T-helper 9 cell (primary cell): ENCODE data around the gene UVSSA.
A peak's percentile ranks its signal among the peaks of the same experiment; 100 is the strongest.
"Not testable (repeated sequence)": the region's sequence is repeated elsewhere in the genome, so short reads cannot be mapped to it uniquely, and the experiment has no call there.

Experiments used
- DNase-seq: peaks from one replicate; pipeline ENCODE4 v3.0.0-alpha.2; 2020

UVSSA gene

GRCh38 chr4:1409491-1410425 is 62.8 kb downstream of the UVSSA start:
- no peak for DNase-seq

- peak; percentile 16 for DNase-seq
These were observed 63.7 kb downstream of the UVSSA start for GRCh38 chr4:1410491-1411325.

DNA sequence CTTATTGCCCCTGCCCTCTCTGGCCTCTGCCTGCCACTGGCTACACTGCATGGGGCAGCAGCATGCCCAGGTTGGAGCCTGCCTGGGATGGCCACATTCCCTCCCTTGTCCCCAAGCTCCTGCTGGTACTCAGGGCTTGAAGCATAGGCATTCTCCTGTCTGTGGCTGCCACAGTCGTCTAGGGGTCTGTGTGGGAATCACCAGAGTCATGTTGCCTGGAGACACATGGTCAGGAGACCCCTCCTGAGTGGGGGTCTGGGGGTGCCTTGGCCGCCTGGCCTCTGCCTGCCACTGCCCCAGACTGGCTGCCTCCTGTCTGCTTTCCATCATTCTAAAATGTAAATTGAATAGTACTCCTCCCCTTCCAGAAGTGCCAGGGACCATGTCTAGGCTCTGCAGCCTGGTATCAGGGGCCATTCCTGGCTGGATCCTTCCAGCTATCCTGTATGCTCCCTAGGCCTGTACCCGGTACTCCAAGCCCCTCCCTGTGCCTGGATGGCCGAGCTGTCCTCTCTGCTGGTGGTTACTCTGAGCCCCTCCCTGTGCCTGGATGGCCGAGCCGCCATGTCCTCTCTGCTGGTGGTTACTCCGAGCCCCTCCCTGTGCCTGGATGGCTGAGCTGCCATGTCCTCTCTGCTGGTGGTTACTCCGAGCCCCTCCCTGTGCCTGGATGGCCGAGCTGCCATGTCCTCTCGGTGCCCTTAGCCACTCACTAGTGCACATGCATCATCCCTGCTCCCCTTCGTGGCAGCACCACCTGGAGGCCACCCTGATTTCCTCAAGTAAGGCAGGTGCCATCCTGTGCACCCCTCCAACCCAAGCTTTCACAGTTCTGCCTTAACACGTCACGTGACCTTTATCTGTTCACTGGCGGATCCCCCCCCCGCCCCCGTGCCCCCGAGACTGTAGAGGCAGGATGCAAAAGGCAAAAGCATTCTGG is 64.7 kb downstream of the UVSSA start:
- no peak for DNase-seq

- DNase-seq = no peak
These were observed 65.6 kb downstream of the UVSSA start for GRCh38 chr4:1412376-1413203.

DNA sequence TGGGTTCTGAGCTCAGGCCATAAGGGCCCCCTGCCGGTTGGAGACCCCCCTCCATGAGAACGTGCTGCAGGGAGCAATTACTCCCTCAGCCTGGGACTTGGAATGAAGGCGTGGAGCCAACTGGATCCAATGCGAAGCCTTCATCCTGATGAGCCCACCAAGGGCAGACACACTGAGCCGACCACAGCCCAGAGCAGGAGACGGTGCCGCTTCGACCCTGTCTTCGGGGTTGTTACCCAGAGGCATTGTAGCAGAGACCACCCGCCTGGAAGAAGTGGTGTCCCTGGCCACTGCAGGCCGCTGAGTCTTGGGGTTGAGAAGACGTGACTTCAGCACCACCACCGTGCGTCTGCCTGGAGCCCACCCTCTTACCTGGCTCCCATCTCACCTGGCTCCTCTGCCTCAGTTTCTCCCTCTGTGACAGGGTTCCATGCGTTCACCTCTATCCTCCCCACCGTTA is 66.2 kb downstream of the UVSSA start:
- no peak for DNase-seq

GRCh38 chr4:1413687-1414479 is 66.9 kb downstream of the UVSSA start:
- DNase-seq = no peak

DNA sequence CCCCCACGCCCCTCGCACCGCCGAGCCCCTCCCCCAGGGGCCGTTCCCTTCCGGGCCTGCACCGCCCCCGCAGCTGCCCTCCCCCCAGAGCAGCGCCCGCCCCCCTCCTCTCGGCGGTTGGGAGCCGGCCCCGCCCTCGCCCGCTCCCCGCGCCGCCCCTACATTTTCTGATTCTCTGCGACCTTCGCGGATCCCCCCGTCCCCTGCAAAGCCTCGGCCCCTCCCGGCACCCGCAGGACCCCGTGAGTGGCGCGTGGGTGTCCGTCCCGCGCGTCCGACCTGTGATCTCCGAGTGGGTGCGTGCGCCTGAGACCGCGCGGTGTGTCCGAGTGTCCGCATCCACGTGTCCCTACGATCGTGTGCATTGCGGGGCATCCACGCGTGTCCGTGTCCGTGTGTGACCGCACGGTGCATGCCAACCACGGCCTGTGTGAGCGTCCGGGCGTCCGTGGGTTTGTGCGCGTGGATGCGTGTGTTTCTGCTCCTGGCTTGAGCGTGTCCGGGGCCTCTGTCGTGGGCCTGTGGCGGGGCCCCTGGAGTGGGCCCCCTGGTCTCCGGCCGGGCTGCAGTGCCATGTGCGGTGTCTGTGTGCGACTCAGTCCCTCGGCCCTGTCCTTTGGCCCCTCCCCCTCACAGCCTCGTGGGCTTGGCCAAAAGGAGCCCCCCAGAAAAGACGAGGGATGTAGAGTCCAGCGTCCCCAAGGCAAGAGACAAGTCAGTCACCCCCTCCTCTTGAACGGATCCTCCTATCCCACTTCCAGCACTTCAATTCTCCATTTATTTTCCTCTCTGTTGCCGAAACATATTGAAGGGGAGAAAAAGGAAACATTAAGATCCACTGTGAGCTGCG is 68.0 kb downstream of the UVSSA start:
- DNase-seq = no peak

GRCh38 chr4:1415681-1415981 is 68.6 kb downstream of the UVSSA start:
- no peak for DNase-seq

DNA sequence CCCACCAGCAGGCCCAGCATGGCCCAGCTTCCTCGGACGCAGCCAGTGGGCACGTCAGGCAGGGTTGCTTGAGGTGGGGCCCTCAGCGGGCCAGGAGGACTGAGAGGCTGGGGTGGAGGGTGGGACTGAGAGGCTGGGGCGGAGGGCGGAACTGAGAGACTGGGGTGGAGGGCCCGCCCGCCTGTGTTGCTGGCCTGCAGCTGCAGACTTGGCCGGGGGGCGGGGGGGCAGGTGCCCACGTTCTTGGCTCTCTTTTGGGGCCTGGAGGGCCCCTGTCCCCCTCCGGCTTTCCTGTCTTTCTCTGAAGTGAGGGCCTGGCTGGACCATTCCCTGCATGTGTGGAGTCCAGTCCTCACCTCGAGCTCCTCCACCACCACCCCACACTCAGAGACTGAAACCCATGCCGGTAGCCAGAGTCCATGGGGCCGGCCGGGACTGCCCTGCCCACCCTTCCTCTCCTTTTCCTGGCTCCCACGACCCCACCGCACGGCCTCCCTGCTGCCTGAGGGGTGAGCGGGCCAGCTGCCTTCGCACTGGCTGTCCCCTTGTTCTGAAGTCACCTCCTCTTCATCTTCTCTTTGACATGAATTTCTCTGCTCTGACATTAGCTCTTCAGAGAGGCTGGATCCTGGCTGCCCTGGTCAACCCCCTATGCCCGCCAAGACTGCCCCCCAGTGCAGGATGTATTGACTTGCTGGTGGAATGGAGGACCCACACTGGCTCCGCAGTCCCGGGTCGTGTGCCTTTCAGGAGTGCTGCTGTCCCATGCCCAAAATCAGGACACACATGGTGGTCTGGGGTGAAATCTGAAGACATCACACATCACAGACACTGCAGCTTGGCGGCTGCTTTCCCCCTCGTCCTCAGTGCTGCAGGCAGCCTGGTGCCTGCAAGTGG is 69.3 kb downstream of the UVSSA start:
- DNase-seq = no peak

DNA sequence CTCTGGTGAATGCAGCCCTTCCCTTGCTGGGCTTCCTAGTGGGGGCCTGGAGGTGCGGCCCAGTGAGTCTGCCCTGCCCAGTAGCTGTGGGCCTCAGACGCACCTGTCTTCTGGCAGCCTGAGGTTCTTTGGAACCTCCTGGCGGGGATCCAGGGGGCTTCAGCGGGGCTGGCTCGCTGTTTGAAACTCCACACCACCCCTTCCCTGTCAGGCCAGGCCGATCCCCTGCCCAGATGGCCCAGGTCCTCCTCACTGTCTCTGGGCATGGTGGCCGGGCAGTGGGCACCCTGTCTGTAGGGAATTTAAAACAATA is 69.9 kb downstream of the UVSSA start:
- DNase-seq = no peak

DNA sequence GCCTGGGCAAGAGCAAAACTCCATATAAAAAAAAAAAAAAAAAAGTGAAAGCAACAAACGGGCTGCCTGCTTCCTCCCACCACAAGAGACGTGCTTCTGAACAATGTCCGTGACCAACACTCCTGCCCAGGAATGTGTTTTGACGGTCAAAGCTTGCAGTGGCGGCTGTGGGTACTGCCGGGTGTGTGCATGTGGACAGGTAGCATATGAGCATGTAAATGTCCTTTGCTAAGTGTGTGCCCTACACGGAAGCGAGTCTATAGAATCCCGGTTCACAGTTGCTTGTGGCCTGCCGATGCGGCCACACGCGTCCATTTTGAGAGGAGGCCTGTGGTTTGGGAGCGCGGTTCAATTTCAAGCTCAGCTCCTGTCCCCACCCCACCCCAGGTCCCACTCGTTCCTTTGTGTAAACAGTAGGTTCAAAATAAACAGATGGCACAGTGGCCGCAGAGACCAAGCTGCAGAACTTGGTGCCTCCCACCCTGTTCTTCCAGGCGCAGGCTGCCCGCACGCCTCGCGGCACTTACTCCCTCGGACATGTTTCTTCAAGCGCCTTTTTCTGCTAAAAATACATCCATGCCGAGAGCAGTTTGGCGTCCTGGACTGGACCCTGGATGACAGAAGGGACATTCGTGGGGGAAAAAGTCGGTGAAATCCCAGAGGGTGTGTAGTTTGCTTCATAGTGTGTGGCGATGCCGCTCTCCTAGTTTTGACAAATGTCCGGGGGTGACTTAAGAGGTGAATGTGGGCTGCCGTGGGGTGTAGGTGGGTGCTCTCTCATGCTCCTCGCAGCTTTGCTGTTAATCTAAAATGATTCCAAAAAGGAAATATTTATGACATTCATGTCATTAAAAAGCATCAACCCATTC is 70.7 kb downstream of the UVSSA start:
- DNase-seq = no peak

DNA sequence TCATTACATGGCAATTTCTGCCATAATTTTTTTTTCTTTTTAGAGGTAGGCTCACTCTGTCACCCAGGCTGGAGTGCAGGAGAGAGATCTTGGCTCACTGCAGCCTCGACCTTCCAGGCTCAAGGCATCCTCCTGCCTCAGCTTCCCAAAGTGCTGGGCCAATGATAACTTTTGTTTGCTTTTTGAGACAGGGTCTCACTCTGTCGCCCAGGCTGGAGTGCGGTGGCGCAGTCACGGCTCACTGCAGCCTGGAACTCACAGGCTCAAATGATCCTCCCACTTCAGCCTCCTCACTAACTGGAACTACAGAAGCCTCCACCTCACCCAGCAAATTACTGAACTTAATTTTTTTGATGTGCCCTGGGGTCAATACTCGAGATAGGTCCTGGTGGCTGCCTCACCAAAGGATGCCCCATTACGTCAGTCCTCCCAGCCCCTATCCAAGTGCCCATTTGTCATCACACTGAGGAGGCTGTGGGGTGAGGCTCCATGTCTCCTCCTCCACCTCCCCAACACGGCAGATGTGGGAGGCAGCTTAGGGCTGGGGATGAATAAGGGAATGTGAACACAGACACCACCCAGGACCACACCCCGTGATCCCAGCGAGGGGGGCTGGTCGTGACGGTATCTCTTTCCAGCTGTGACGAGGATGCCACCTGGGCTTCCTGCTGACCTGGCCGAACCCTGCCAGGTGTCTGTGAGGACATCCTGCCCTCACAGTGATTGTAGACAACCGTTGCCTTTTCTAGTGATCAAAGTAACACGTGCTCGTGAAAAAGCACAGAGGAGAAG is 71.7 kb downstream of the UVSSA start:
- DNase-seq = no peak

DNA sequence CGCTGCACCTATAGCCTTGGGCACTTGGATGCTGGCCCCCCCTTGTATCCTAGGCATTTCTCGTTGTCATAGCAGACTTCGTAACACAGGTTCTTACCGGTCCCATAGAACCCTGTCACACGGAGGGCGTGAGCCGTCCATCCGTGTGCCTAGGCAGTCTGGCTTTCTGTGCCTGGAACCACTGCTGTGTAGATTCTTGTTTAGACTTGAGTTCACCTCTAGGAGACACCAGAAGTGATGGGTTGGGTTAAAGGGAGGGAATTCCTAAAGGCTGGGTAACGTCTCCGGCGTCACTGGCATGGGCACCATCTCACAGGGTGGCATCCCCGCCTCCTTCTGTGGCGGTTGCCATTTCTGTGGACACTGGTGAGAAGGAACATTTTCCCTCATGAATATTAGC is 72.7 kb downstream of the UVSSA start:
- no peak for DNase-seq

- DNase-seq = no peak
These were observed 74.6 kb downstream of the UVSSA start for GRCh38 chr4:1421657-1422056.

GRCh38 chr4:1427010-1427409 is 80.0 kb downstream of the UVSSA start:
- DNase-seq = no peak

DNA sequence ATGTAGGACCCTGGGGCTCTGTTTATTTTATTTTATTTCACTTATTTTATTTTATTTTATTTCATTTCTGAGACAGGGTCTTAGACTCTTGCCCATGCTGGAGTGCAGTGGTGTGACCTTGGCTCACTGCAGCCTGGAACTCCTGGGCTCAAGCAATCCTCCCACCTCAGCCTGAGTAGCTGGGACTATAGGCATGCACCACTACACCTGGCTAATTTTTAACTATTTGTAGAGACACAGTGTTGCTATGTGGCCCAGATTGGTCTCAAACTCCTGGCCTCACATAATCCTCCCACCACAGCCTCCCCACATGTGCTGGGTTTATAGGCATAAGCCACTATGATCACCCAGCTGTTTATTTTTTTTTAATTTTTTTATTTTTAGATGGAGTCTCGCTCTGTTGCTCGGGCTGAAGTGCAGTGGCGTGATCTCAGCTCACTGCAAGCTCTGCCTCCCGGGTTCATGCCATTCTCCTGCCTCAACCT is 96.7 kb downstream of the UVSSA start:
- DNase-seq = not testable (repeated sequence)
